ENCODE measurements around the gene TTC16. TPM values are rescaled to one million over a fixed set of nuclear protein-coding genes. Genes with fewer than 3 reads are reported as not detected.

TTC16 gene
- total RNA-seq, 1 experiment from 2014 or later: not detected

DNA sequence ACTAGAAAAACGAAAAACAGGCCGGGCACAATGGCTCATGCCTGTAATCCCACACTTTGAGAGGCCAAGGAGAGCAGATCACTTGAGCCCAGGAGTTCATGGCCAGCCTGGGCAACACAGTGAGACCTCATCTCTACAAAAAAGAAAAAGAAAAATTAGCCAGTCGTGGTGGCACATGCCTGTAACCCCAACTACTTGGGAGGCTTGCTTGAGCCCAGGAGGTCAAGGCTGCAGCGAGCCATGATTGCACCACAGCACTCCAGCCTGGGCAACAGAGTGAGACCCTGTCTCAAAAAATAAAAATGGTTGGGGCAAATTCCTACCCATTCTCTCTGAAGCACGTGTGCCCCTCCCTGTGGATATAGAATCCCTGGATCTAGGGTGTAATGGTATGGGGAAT, 17.5 kb upstream of the TTC16 start:
- no peak for DNase-seq (ENCODE audit: low read depth)

DNA sequence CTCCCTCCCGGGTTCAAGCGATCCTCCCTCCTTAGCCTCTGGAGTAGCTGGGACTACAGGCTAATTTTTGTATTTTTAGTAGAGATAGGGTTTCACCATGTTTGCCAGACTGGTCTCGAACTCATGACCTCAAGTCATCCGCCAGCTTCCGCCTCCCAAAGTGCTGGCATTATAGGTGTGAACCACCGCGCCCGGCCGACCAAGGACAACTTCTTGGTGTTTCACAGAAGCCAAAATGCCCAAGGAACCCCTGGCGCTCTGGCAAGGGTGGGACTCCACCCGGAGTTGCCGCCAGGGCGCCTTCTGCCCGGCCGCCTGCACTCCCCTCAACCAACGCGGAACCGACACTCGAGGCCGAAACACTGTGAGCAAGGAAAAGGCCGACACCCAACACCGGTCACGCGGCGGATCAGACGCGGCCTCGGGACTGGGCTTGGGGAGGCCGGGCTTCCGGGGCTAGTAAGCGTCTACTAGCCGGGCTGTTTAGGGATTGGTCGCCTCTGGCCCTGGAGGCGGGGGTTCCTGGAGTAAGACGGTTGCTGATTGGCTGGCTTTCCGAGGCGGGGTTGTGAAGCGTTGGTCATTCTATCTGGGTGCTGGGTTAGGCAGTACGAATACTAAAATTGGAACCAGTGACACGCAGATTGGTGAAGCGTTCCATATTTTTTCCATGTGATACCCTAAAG, 16.8 kb upstream of the TTC16 start:
- no peak for DNase-seq (ENCODE audit: low read depth)

DNA sequence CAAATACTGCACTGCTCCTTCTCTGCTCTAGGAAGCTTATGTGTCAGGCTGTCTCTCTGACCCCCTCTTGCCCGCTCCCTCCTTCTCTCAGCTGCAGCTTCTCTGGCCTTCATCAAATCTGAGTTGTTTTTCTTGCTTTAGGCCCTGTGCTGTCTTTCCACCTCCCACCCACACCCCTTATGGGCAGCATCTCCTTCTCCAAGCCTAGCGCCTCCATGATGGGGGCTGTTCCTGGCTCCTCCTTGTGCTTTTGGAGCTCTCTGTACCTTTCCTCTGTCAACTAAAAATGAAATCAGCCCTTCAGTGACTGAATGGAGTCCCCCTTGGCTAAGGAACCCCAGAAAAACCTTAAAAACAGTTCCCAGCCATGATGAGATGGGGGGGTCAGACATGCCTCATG, 15.7 kb upstream of the TTC16 start:
- no peak for DNase-seq (ENCODE audit: low read depth)

DNA sequence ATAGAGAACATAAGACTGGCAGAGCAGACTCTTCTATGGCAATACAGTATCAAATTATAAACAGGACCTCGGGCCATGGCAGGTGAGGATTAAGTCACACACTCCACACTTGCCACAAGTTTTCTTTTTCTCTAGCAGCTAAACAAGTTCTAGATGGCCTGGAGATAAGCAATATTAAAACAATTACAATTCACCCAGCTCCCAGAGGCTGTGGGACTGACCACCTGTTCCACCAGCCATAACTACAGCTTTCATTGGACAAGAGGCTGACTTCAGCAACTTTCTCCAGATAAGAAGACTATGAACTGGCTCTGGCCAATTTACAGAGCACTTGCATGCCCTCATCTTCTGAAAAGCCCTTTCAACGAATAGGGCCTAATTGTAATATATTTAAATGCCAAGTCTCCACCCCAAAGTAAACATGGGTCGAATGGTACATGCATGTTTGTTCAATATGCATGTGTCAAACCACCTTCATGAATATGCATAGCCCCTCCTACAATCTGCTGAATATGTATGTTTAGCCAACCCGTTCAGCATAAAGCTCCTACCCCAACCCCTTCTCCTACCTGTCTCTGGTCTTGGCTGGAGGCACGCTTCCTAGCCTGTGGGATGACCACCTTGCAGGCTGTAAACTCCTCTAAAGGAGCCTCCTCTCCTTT, 15.2 kb upstream of the TTC16 start:
- no peak for DNase-seq (ENCODE audit: low read depth)

DNA sequence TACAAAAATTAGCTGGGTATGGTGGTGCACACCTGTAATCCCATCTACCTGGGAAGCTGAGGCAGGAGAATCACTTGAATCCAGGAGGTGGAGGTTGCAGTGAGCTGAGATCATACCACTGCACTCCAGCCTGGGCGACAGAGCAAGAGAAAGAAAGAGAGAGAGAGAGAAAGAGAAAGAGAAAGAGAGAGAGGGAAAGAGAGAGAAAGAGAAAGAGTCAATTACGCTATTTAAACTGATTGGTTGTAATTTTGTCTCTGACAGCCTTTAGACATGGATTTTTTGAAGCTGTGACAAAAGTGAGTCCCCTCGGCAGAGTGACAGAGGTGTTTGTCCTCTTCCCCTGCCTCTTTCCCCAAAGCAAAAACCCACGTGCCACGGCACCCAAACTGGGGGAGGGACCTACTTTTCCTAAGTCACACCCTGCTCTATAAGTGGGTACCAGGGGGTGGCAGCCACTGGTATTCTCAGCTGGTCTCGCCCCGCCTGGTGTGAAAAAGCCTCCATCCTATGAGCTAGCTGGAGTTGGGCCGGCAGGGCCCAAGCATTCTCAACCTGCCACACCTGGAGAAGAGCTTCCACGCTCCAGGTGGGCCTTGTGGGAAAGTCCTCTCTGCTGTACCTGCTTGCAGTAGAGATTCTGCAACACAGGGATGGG, 12.5 kb upstream of the TTC16 start:
- no peak for DNase-seq (ENCODE audit: low read depth)

DNA sequence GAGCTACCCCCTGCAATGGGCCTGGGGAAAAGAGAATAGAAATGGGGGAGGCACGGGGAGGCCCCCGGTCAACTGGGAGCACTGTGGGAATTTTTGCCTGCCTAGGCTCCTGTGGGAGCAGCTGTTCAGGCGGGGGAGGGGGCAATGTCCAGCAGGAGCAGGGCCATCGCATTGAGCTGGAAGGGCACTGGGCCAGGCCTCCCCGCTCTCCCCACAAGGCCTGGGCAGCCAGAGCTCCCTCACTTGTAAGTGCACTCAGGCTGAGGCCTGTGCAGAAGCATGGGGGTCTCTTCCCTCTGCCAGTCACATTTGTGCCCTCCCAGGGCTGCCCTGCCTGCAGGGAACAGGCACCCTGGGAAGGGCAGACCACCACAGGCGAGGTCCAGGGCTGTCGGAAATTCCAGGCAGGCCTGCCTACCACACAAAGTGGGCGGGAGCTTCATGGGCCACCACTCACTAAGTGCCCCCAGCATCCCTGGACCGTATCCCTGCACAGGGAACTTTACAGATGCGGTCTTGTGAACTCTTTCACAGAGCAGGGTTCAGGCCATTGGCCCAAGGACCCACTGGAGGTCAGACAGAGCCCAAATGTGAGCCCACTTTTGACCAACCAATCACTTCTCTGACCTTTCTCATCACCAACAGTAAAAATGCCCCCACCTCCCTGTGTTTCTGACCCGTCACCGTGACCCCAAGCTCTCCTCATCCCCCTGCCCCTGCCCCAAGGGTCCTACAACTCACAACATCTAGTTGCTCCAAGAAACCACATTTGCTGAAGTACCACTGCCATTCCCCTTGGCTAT, 10.1 kb upstream of the TTC16 start:
- no peak for DNase-seq (ENCODE audit: low read depth)

DNA sequence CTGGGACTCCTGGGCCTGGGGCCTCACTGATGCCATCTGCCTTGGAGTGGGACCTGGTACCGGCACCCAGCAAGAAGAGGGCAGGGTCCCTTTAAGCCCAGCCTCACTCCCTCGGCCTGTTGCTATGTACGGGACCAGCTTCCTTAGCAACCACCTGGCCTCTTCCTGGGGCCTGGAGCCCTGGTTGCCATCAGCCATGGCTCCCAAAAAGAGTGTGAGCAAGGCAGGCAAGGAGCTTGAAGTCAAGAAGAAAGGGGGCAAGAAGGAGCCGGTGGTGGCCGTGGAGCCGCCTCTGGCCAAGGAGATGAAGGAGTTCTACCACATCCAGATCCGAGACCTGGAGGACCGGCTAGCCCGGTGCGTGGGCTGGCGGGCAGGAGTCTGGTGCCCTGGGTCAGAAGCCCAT, 9.0 kb upstream of the TTC16 start, which contains the start of gene CFAP157:
Gene CFAP157 (plus strand): TSS at position 153 of the 406 bp plus-strand sequence. CDS start 44 bp downstream, at position 197.
- DNase-seq (ENCODE audit: low read depth): peak; percentile 56

DNA sequence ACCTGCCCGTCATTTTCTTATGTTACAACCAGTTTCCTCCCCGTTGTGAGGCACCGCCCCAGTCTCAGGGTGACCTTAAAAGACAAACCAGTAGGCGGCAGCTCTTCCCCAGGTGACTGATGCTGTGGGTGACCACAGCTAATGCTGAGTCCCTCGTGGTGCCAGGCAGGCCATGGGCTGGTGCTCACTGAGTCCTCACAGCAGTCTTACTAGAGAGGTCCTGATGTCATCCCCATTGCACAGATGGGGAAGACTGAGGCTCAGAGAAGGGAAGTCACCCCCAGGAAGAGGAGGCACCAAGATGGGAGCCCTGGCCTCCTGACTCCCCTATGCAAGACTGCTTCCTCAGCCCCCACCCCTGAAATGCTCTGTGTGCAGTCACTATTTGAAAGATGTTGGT, 8.1 kb upstream of the TTC16 start:
- no peak for DNase-seq (ENCODE audit: low read depth)

DNA sequence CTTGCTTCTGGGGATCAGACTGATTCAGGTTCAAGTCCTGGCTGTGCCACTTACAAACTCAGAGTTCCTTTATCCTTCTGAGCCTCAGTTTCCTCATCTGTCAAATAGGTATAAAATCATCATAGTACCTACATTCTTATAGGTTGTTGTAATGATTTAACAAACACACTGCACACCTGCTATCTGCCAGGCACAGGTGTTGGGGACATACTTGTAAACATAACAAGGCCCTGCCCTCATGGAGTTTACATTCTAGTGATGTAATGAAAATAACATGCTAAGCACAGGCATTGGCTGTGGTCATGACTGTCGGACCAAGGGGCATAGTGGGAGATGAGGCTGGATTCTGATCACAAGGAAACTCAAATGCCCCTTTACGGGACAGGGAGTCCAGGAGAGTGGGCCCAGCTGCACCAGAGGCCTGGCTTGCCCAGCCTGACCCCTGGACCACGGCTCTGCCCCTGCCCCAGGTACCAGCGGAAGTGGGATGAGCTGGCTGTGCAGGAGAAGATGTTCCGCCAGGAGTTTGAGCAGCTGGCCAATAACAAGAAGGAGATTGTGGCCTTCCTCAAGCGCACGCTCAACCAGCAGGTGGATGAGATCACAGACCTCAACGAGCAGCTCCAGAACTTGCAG, 6.8 kb upstream of the TTC16 start:
- DNase-seq (ENCODE audit: low read depth): no peak

DNA sequence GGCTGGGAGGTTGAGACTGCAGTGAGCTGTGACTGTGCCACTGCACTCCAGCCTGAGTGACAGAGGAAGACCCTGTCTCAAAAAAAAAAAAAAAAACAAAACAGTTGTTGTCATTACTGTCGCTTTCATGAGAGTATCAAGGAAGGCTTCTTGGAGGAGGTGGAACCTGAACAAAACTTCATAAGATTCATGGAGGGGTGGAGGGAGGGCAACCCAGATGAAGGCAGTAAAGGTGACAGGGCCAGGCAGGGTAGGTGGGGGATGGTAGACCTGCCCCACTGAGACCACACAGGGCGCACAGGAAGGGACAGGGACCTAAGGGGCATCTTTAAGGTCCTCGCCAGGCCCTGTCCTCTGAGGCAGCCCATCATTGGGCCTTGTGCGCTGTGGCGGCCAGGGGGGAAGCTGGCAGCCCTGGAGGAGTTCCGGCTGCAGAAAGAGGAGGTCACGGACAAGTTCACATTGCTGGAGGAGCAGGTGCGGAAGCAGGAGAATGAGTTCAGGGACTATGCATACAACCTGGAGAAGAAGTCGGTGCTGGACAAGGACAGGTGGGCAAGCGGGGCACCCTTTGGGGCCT, 5.6 kb upstream of the TTC16 start:
- no peak for DNase-seq (ENCODE audit: low read depth)

DNA sequence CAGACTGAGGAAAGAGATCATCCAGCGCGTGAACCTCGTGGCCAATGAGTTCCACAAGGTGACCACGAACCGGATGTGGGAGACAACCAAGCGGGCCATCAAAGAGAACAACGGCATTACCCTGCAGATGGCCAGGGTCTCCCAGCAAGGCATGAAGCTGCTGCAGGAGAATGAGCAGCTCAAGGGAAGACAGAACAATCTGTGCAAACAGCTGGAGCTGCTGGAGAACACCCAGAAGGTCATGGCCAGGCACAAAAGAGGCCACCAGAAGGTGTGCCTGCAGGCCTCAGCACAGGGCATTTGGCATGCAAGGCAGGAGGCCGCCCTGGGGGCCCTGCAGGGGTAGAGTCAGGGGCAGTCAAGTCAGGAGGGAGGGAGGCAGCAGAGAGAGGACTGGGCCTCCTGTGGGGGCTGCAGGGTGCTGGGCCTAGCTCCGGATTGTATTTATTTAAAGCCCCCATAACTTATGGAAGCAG, 4.6 kb upstream of the TTC16 start:
- no peak for DNase-seq (ENCODE audit: low read depth)

DNA sequence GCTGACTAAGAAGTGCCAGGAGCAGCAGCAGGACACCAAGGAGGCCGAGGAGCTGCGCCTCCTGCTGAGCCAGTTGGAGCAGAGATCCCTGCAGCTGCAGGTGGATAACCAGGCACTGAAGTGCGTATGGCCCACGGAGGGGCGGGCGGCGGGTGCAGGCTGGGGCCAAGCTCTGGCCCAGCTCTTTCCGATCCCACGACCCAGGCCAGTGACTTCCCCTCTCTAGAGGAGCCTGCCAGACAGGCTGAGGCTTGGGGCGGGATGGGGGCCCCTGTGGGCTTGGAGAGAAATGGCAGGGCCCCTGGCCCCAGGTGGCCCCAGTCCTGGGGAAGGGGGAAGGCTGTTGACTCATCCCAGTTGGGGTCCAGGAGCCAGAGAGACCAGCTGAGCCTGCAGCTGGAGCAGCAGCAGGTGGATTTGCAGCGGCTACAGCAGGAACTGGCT, 4.0 kb upstream of the TTC16 start:
- DNase-seq (ENCODE audit: low read depth): no peak

DNA sequence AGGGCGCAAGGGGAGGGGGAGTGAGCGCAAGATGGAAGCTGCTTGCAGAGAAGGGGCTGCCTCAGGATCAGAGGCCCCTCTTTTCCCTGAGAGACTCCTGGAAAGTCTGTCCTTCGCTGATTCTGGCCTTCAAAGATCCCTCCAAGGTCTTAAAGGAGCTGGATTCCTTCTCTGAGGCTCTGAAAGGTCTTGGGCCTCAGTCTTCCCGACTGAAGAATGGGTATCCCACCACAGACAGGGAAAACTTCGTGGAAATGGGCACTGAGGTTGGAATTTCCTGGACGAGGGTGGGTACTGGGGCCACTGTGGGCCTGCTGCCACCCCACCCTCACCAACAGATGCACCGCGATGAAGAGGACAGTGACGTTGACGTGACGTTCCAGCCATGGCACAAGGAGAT, 3.5 kb upstream of the TTC16 start:
- no peak for DNase-seq (ENCODE audit: low read depth)

DNA sequence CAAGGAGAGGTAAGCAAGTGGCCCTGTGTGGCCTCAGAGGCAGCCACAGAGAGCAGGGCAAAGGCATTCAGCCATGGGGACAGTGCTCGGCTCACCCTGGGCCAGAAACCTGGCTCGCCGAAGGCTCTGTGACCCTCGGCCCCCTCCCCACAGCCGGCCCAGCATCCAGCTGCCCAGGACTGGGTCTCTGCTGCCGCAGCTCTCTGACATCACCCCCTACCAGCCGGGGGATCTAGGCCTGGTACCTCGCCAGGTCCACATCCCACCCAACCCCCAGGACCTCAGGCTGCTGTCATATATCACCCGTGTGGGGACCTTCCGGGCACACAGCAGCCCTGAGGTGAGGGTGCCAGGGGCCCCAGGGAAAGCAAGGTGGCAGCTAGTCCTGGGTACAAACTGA, 3.0 kb upstream of the TTC16 start:
- DNase-seq (ENCODE audit: low read depth): no peak

DNA sequence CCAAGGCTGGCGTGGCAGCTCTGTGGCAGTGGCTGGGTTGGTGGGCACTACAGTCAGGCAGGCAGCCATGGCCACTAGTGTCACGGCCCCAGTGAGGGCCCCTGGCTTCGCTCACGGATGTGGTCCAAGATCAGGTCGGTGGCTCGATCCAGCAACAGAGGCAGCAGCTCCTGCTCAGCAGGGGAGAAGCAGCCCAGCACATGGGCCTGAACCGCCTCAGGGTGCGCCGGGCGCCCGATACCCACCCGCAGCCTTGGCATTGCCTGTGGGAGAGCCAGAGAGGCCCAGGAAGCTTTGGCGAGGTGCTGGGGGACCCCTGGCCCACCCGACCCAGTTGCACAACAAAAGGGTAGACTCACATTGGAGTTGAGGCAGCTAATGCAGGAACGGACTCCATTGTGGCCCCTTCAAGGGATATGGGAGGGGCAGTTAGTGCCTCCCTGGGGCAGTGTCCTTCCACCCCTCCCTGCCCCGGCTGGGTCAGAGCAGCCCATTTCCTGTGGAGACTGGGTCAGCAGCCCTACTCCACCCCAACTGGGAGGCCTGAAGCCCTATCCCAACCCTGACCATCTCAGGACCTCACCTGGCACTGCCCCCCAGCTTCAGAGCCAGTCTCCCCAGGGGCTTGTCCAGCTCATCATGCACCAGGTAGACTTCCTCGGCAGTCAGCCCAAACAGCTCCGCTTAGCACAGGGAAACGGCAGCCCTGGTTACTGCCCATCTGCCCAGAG, 1.7 kb upstream of the TTC16 start:
- DNase-seq (ENCODE audit: low read depth): no peak

DNA sequence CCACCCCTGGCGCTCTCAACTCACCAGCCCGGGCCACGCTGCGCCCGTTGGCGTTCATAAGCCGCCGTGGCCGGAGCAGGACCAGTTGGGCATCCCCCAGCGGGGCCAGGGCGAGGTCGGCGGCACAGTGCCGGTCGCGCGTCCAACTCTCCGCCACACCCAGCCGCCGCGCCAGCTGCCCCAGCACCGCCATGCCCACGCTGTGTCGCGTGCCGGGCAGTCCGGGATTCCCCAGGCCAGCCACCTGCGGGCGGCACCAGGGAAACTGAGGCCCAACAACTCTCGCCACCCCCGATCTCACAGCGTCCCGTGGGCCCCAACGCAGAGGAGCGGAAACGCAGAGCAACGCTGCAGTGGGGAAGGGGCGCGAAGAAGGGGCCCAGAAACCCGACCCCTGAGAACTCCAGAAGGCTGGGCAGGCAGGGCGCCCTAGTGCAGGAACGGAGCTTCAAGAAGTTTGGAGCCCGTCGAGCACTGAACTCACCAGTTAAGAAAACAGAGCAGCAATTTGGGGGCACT, 869 bp upstream of the TTC16 start:
- no peak for DNase-seq (ENCODE audit: low read depth)

DNA sequence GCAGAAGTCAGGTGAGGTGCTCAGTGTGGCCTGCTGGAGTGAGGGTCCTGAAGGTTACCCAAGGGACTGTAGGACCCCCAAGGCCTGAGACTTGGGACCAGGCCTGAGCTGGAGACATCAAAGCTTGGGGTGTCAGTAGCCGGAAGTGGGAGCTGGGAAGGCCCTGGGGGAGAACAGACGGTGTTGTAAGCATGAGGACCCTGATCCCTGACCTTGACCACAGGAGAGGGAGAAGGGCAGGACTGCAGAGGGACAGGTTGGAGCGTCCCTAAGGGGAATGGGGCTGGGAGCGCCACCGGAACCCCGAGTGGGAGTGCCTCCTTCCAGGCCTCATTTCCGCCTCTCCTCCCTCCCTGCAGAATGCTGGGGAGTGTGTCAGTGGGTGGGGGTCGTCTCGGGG, 533 bp downstream of the TTC16 start:
- DNase-seq (ENCODE audit: low read depth): no peak

DNA sequence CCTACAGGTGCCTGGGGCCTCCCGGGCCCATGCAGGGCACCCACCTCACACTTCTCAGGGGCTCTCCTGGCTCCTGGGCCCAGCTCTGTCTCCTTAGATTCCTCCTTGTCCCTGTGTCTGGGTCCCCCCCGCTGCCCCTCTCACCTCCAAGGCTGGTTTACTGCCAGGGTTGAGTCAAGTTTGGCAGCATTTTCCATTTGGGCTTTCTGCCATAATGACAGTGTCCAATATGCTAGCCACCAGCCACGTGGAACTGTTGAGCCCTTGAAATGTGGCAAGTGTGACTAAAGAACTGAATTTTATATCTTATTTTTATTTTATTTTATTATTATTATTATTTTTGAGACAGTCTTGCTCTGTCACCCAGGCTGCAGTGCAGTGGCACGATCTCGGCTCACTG, 1.9 kb downstream of the TTC16 start:
- DNase-seq (ENCODE audit: low read depth): peak; percentile 33

DNA sequence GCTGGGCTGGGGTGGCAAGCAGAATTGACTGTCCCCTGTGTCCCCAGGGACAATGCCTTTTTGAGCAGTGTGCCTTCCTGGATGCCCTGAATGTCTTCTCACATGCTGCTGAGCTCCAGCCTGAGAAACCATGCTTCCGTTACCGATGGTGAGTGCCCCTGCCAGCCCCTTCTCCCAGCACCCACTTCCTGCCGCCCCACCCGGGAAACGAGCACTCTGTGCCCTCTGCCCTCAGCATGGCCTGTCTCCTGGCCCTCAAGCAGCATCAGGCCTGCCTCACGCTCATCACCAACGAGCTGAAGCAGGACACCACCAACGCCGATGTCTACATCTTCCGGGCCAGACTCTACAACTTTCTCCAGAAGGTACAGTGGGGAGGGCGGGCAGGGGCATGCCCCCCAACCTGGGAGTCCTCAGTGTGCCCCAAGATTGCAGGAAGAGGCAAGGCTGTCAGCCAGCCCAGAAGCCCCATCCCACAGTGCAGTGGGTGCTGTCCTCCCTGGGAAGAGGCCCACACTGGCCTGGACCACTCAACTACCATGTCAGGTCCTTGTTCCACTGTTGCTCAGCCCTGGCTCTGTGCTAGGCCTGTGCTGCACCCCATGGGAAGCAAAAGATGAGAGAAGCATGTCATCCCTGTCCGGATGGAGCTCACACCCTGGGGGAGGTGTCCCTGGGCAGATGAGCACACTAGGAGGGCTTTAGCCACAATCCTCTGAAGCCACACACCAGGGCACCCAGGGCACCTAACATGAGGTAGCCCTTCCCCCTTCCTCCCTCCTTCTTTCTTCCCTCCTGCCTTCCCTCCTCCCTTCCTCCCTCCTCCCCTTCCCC, 4.4 kb downstream of the TTC16 start:
- DNase-seq (ENCODE audit: low read depth): no peak

Data from M059J (cell line).